NCI-H1105 (cell line): ENCODE measurements around the gene TFAP2D.

Experiments
- DNase-seq: peaks from one replicate; lab custom pipeline; 2025; lab: John Stamatoyannopoulos, UW

TFAP2D gene

GRCh38 chr6:50720623-50721022 is 7.3 kb downstream of the TFAP2D start:
- no peak for DNase-seq

DNA sequence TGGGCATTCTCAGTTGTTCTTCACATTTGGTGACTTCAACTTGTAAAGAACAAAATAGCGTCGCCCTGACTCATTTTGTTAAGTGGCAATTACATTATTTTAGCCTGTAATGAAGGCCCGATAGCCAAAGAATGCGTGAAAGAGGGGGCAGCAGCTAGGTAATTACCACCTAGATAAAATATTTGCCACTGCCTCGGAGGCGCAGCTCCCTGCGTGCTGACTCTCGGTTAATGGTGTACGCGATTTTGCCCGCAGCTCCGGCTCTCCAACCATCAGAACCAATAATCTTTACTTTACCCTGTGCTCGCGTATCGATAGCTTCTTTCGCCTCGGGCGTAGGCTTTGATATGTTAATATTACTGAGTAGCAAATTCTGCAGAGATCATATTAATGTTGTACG is 8.7 kb downstream of the TFAP2D start:
- no peak for DNase-seq

DNA sequence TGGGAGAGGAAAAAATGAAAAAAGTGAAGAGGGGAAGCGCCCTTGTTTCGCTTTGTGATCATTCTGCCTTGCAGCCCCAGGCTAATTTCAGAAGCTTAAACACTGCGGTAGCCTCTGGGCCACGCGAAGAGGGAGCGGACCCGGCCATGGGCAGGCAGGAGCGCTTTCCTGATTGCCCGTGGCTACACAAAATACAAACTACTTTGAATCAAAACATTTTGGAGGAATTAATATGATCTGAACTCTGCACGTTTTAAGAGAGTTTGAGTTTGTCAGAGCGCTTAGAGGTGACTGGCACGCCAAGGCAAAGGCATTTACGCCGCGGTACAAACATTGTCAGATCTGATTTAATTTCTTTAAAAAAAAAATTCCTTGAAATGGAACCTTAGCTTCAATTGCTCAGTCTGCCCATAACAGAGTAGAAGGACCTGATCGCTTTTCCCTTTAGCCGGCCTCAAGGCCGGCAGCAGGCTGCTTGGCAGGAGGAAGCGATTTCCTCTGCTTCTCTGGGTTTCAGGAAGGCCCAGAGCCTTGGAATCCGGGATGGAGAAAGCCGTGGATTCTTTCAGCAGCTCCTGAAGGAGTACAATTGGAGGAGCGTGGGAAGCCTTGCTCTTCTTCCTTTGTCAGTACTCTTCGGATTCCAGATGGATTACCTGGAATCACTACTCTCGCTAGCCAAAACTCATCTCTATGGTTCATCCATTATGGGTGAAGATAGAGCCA is 9.7 kb downstream of the TFAP2D start:
- DNase-seq: no peak

DNA sequence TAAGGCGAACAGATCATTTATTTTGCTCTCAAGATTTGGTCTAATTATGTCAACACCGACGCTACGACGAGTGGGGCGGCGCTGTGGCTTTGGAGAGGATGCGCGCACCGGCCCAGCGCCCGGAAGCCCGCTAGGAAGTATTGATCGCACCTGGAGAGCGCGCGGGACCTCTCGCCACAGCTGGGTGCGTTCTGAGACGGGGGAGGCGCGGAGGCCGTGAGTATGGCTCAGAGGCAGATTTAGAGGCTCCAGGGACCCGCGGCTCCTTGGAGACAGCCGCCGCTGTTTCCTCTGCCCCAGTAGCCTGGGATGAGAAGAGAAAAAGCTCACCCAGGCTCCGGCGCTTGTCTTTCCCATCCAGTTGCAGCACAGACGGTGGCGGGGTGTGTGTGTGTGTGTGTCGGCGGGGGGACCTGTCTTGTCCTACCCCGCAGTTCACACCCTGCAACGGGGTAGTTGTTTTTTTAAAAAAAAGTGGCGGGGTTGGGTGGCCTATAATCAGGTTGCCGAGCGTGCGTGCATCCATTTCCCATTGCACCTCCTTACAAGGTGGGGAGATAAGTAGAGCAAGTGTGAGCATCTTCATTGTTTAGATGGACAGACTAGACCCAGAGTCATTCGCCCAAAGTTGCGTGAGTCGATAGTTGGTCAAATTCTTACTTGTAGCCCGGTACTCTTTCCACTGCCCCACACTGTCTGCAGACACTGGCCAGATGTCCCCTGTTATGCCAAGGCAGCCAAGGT is 11.2 kb downstream of the TFAP2D start:
- peak; percentile 55 for DNase-seq

GRCh38 chr6:50734488-50734887 is 21.2 kb downstream of the TFAP2D start:
- DNase-seq: no peak

GRCh38 chr6:50742161-50742560 is 28.8 kb downstream of the TFAP2D start:
- DNase-seq: no peak

GRCh38 chr6:50744976-50745375 is 31.6 kb downstream of the TFAP2D start:
- DNase-seq: no peak

DNA sequence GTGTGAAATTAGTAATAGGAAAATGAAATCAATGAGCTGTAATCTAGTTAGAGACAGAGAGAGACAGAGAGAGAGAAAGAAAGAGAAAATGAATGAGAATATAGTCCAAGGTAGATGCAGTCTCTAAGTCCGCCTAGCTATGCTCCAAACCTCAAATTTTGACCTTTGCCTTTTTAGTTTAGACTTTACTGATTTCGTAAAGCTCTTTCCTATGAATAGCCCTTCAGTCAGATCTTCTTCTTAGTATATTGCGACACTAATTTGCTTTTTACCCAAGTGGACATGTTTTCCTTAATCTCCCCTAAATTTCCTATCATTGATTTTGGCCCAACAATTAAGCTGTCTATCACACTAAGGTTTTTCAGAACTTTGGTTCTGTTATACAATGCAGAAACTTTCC is 49.5 kb downstream of the TFAP2D start:
- no peak for DNase-seq

DNA sequence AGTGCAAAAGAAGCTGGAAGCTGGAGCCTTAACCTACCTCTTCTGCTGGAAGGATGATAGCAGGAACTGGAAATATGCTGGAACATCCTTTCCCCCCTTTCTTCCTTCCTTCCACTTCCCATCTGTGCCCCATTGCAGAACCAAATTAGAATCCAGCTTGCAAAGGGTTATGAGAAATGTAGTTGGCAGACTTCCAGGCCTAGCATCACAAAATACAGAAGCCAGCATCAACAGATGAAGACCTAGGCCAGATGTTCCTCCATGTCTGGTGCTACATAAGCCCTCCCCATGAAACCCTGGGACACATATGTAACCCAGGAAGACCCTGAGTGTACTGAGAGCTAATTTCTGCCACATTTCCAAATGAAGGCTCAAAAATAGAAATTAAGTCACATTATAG is 65.4 kb downstream of the TFAP2D start:
- DNase-seq: no peak

DNA sequence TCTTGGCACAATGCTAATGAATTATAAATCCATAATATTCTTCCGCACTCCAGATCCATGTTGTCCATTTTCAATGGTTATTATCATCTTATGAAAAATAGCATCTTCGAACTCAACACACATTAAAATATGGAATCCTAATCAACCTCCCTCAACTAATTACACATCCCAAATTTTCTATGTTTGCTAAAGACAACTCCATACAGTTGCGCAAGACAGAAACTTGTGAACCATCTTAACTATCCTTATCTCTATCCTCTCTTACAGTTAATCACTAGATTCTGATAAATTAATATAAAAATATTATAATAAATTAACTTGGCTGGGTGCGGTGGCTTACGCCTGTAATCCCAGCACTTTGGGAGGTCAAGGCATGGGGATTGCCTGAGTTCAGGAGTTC is 67.1 kb downstream of the TFAP2D start:
- no peak for DNase-seq

- DNase-seq: no peak
These were observed 72.6 kb downstream of the TFAP2D start for GRCh38 chr6:50785921-50786320.

DNA sequence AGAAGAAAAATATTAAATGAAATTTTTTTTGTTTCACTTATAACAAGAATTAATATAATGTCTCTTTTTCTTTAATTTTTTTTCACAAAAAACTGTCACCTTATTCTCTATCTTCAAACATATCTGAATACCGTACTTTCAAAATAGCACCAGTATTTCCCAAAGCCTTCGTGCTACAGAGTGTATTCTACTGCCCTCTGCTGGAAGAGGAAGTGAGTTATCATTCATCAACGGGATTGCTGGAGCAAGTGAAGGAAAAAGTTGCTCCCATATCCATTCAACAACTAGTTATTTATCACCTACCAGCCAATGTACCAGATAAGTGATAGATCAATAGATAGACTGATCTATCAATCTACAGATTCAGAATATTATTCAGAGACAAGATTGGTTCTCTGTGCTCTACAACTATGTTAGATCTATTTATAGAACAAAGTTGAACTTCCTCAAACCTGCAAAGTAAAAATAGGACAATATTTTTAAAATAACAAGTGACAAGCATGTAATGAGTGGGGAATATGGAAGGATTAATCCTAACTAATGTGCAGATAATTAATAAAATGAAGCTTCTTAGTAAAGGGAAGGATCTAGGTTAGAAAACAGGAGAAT is 78.7 kb downstream of the TFAP2D start:
- peak; percentile 41 for DNase-seq

DNA sequence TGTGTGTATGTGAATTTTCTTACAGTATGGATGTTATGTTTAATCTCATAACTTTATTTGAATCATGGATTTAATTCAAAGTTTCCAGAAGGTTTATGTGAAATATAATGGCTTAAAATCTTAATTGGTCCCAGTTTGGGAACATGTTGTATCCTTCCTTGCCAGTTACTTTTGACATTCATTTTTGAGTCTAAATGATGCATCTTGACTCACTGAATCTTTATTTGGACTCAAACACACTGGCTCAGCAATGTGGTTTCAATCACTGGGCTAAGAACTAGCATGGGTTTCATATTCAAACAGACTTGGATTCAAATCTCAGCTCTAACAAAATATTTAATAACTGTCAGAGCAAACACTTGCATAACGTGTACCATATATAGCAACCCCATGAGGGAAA is 79.4 kb downstream of the TFAP2D start:
- no peak for DNase-seq

GRCh38 chr6:50795574-50795973 is 82.2 kb downstream of the TFAP2D start:
- no peak for DNase-seq

DNA sequence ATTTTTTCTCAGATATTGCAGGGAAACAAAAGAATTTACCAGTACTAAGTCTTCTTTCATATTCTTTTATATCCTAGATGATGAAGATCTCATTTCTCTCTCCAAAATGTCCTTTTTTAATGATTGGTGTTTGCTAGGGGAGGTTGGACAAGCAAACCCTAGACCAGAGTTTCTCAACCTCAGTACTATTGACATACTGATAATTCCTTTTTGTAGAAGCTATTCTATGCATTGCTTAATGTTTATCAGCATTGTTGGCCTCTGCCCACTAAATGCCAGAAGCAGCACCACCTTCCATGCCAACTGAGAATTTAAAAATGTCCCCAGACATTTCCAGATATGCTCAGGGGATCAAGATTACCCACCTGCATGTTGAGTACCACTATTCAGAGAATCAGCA is 91.0 kb downstream of the TFAP2D start:
- DNase-seq: no peak

DNA sequence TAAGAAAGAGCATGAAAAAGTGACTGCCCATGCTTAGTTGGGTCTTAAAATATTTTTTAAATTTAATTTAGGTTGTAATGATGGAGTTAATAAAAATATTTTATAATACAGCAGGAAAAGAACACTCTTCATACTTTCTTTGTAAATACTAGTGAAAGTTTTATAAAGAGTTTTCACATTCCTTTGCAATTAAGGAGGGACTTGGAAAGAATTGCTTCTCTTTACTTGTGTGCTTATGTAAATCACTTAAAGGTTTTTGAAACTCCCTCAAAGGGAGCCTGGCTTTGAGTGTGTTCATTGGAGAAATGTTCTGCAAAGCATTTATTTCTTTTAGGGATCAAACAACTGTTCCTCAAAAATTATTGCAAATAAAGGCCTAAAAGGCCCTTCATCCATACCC is 93.7 kb downstream of the TFAP2D start:
- no peak for DNase-seq

DNA sequence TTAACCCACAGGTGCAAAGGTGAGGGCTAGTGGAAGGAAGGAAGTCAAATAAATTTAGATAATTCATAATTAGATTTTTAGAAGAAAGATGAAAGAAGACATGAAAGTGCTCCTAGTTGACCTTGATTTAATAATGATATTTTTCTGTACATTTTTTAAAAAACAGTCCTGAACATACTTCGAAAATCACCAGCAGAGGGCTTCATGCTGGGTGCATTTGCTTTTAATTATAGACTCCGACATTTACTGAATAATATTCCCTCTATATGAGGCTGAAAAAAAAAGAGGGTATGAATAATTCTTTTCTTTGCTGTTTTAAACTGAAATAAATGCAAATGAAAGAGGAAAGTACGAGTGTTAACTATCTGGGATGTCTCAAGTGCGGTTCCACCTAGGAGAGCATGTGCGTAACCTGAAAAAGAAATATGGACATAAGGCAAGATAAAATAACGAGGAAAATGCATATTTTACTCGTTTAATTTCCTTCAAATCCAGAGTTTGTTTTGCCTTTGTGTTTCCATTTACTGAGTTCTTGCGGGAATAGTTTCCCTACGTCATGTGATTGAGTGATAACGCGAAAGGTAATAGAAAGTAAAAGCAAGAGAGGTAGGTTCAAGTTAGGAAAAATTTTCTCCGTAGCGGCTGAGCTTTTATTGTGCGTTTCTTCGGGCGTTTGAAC is 102.2 kb downstream of the TFAP2D start:
- no peak for DNase-seq

- peak; percentile 83 for DNase-seq
These were observed 102.9 kb downstream of the TFAP2D start for GRCh38 chr6:50816115-50816675.

- DNase-seq: no peak
These were observed 103.8 kb downstream of the TFAP2D start for GRCh38 chr6:50816947-50817645.

DNA sequence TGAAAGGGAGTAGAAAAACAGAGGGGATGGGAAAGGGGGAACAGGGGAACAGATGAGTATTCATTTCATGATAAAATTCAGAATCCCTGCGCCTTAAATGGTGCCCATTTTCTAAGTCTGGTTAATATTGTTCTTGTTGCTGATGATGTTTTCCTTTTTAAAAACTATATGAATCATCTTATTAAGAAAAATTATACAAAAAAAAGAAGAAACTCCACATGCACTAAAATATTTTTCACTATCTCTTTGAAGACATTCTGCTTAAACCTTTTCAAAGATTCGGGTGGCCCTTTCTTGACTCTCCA is 104.3 kb downstream of the TFAP2D start:
- DNase-seq: no peak

GRCh38 chr6:50818020-50818419 is 104.7 kb downstream of the TFAP2D start:
- no peak for DNase-seq

GRCh38 chr6:50818673-50819072 is 105.3 kb downstream of the TFAP2D start, which contains the start of gene TFAP2B:
Gene TFAP2B (plus strand): TSS chr6:50818871. CDS start chr6:50818892, 21 bp downstream.
- no peak for DNase-seq
